GM12872 (cell line): ENCODE results near the gene SLC28A1.

Experiments used
- TF ChIP-seq, protein P1 (sequence below): IDR thresholded peaks from 3 replicates; pipeline ENCODE4 v1.5.1; 2011; ENCODE audit warnings: low read depth, mild to moderate bottlenecking, low read length, moderate library complexity; ENCODE audit not compliant: insufficient read depth

SLC28A1 gene

GRCh38 chr15:84969257-84969656 is 84.8 kb downstream of the SLC28A1 start:
- TF ChIP-seq, protein P1, sequence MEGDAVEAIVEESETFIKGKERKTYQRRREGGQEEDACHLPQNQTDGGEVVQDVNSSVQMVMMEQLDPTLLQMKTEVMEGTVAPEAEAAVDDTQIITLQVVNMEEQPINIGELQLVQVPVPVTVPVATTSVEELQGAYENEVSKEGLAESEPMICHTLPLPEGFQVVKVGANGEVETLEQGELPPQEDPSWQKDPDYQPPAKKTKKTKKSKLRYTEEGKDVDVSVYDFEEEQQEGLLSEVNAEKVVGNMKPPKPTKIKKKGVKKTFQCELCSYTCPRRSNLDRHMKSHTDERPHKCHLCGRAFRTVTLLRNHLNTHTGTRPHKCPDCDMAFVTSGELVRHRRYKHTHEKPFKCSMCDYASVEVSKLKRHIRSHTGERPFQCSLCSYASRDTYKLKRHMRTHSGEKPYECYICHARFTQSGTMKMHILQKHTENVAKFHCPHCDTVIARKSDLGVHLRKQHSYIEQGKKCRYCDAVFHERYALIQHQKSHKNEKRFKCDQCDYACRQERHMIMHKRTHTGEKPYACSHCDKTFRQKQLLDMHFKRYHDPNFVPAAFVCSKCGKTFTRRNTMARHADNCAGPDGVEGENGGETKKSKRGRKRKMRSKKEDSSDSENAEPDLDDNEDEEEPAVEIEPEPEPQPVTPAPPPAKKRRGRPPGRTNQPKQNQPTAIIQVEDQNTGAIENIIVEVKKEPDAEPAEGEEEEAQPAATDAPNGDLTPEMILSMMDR, result no peak

- TF ChIP-seq, protein P1, result no peak
Observed at GRCh38 chr15:84970843-84971242, 86.4 kb downstream of the SLC28A1 start.

DNA sequence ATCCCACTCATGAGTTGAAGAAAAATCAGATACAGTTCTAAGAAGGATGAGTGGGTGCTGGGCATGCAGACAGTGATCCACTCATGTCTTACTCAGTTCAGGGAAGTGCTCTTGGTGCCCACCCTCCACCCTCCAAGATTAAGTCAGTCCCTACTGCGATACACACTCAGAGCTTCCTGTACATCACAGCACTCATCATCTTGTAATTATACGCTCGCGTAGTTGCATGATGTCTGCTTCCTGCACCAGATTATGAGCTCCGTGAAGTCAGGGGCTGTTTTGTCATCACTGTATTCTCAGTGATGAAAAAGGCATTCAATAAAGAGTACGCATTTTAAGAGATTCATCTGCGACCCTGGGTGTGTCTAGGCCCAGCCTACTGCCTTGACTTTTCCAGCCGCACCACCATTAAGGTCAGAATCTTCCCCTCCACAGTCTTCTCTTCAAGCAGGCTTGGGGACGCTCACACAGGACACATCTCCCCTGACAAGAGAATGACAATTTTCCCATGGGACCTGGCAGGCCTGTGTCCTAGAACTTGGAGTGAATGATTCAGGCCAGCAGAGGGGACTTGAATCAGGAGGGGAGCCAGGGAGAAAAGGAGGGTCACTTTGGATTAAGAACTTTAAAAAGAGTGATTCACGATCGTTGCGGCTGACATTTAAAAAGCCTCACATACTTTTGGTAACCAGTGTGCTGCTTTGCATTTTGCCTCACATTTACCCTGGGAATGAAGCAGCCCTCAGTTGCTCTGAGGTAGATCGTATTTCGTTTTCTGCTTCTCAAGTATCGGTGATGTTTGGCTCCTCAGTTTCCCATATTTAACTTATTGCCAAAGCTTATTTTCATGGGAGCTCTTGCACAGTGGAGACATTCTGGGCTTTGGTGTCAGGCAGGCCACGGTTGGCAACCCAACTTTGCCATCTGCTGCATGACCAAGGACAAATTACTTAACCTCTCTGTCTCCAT is 89.3 kb downstream of the SLC28A1 start:
- TF ChIP-seq, protein P1, result no peak

DNA sequence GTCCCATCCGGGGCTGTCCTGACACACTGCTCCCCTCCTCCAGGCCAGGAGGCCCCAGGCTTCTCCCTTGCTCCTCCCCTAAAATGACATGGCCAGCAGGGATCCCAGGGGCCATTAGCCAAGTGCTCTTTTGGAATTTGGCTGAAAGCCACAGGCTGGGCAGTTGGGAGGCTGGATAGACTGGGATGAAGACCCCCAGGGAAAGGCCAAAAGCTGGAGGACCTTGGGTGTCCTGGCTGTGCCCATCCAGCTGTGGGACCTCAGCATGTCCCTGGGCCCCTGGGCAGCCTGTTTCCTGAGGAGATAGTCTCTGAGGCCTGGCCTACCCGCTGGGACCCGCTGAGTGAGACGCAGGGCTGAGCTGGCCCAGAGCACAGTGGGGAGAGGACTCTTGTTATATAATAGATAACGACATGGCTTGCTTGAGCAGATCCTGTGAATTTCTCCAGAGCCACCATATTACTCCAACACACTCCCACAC is 91.4 kb downstream of the SLC28A1 start:
- TF ChIP-seq, protein P1, result no peak

- TF ChIP-seq, protein P1, result no peak
Observed at GRCh38 chr15:84976746-84977345, 92.4 kb downstream of the SLC28A1 start.

- TF ChIP-seq, protein P1, result no peak
Observed at GRCh38 chr15:84979651-84980050, 95.2 kb downstream of the SLC28A1 start.
